Left ventricle myocardium superior (tissue), 1 donor: ENCODE data around the gene CASKIN1. TPM values are rescaled to one million over a fixed set of nuclear protein-coding genes. Genes with fewer than 3 reads are reported as not detected.

ENCODE experiments used
- ATAC-seq: fragments of 200-7000 bp; cut with Tn5 transposase; one replicate; pipeline ENCODE4 v1.9.1; 2020; ENCODE audit warnings: mild to moderate bottlenecking, moderate library complexity
- DNase-seq: peaks from one replicate; pipeline ENCODE4 v3.0.0-alpha.2; 2020
- intact Hi-C: fragments of 100-400 bp; cut with micrococcal nuclease; formaldehyde crosslinking; loops from one replicate; pipeline ENCODE4 v1.11.0; 2022
- total RNA-seq: library from RNA; stranded (reverse); fragmentation: NEBNext Ultra II Directional; extraction: Animal tissue kit (Norgen Biotek cat#: 25700); gene quantifications from one replicate; pipeline ENCODE4 v1.2.1, GENCODE V29; 2021
- donor health status: DM: no; HTN: yes; CAD: no; lungs with severe emphysema.

Gene CASKIN1
- total RNA-seq, 1 donor from 2014 or later: 9.2 TPM

DNA sequence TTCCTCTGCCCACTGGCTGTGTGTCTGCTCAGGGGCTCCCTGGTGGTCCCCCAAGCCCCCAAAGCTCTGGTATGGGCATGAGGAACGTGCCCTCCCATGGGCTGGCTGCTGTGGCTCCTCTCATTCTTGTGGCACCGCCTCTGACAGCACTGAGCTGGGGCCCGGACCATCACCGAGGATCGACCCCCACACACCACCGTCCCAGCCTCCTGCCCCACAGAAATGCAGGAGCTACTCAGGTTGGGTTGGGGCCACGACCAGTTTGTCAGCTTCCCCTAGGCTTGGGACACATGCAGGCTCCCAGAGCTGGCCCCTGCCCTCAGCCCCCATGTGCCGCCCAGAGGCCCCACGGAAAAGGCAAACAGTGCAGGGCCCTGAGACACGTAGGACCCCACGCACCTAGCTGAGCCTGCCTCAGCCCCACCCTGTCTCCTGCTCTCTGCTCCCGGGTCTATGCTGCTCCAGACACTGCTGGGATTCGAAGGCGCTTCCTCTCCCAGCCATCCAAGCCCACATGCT, 3.3 kb upstream of the CASKIN1 start:
- intact Hi-C loops: no loop called here
- ATAC-seq (no peak), DNase-seq (no peak)

DNA sequence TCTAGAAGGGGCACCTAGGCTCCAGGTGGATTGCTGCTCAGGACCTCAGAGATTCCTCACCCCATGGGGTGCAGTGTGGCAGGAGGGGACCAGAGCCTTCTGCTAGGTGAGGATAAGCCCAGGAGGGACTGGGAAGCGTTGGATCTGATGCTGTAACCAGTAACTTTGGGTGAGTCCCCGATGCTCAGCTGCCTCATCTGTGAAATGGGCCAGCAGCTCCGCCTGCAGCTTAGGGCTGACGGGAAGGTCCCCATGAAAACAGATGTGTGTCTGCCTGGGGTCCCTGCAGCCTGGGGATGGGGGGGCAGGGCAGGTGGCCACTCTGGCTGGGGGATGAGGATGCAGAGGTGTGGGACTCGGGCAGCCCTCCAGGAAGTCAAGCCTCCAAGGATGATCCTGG, 2.7 kb upstream of the CASKIN1 start:
- no peak for ATAC-seq
- intact Hi-C loops: no loop called here

DNA sequence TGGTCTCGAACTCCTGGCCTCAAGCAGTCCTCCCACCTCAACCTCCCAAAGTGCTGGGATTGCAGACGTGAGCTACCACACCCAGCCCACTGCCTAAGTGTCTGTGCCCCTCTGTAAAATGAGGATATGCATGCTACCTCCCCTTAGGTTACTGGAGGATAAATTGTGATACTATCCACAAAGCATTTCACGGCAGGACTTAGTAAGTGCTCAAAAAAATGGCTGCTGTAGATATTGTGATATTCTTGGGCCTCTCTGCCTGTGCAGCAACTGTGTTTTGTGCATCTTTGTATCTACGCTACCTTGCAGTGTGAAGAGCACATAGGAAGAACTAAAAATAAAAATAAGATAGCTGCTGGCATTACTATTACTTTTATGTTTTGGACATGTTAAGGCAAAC, 1.9 kb upstream of the CASKIN1 start:
- no peak for DNase-seq
- ATAC-seq: no peak
- intact Hi-C loops: no loop called here

More for the DNA sequence above, 2.7 kb upstream of the CASKIN1 start:
- DNase-seq: no peak

DNA sequence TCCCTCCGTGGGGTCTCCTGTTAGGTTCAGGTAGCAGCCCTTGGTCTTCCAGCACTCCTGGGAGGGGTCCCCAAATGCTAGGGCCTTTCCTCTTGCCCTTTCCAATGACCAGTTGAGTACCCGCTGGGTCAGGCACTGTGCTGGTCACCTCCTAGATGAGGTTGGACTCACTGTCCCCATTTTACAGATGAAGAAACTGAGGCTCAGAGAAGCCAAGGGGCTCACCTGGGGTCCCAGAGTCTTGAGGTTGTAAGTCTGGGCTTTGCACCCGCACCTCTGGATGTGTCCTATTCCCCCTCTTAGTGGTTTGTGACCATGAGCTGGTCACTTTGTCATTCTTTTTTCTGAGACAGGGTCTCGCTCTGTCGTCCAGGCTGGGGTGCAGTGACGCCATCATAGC, 1.4 kb upstream of the CASKIN1 start:
- DNase-seq: no peak
- intact Hi-C loops: no loop called here
- no peak for ATAC-seq

GRCh38 chr16:2196981-2197511, 641 bp upstream of the CASKIN1 start:
- intact Hi-C loops: no loop called here
- DNase-seq: no peak
- no peak for ATAC-seq

DNA sequence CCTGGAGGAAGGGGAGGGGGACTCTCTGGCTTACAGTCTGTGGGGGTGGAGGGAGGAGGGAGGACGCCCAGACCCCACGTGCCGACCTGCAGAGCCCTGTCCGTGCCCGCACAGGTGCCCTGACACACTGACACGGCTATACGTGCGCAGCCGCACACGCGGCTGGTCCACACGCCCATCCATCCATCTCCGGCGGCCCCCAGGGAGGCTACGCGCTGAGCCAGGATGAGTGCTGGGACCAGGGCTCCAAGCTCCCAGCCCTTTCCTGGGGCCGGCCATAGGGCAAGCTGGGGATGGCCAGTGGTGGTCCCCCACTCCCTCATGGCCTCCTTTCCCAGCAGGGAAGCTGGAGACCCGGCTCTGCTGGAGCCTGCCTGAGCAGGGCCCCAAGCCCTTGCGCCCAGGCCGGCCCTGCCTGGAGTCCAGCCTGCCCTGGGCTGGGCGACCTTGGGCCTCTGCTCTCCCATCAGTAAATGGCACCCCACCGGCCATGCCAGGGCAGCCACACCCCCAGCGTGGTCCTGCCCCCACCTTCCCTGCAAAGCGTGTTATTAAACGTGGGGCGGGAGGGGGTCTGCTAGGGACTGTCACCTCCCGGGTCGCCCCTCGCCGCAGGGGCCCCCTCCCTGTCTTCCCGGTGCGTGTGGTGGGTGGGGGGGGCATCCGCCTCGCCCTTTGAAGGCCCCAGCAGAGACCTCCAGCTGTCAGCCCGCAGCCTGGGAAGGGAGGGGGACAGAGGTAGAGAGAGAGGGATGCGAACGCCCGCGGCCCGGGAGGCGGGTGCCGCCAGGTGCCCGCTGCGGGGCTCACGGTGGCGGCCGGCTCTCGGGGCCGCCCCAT, 863 bp downstream of the CASKIN1 start:
- DNase-seq: no peak
- no peak for ATAC-seq
- intact Hi-C loops: no loop called here

DNA sequence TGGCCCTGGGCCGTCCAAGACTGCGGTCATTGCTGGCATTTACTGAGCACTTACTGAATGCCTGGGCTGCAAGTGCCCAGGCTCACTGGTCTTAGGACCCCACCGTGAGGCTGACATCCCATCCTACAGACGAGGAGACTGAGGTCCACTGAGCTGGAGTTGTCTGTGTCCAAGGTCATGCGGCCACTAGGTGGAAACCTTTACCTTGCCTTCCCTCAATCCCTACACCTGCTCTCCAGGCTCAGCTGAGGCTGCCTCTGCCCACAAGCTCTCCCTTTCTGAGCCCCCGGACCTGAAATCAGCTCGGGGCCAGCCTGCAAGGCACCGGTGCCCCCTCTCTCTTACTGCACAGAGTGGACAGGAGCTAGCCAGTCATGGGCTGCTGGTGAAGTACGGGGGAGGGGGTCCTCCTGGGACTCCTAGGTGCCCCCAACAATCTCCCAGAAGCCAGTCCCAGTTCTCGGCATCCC, 1.5 kb downstream of the CASKIN1 start:
- intact Hi-C loops: no loop called here
- DNase-seq (no peak), ATAC-seq (peak; percentile 53)

DNA sequence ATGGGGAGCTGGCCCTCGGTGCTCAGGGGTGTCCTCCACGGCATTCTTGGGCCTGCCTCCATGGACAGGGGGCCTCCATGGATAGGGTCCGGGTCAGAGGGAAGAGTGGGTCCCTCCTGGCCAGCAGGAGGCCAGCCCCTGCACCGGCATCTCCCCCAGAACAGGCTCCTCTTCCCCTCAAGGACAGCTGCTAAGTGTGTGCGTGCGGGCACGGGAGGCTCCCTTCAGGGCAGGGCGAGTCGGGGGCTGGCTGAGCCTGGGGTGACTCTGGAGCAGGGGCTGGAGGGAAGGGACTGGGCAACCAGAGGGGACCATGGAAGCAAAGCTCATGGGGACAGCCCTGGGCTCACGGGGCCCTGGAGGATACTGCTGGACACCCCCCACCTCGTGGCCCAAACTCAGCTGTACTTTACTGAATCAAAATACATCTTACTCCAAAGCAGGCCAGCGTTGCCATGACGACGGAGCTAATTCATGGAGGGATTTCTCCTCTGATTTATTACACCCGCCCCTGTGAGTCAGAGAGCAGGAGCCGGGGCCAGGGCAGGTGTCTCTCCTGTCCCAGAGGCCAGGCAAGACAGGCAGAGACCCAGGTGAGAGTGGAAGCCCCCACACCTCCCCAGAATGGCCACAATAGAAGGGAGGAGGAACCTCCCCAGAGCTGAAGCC, 2.1 kb downstream of the CASKIN1 start:
- intact Hi-C loops: no loop called here
- no peak for ATAC-seq
- no peak for DNase-seq

GRCh38 chr16:2191446-2191706, 5.0 kb downstream of the CASKIN1 start:
- intact Hi-C loops: no loop called here
- ATAC-seq (peak; percentile 59), DNase-seq (peak; percentile 54)

DNA sequence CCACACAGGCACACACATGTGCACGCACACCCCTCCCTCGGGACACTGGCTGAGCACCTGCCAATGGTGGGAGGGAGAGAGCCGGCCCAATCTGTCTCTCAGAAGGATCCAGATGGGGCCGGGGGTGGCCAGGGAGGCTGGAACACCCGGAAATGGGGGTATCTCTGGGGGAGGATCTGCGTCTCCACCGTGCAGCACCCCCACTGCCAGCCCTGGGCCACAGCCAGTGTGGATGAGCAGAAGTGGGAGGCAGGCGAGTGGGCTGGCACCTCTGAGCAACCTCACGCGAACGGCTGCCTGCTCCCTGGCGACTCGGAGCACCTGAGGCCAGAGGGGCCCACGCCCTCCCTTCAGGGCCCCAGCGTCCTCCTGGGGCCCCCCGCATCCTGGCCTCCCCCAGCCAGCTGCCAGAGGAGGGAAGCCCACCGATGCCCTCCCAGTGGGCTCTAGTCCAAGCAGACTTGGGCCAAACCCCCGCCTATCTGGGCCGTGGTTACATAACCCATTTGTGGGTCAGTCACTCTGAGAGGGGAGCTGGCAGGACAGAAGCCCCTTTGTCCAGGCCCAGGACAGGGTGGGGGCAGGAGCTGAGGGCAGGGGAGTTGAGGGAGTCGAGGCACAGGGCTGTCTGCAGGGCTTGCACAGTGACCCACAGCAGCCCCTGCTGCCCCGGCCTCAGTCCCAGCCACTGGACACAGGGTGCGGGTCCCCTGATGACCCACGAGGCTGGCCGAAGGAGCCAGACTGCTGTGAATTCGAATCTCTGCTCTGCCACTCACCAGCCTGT, 5.6 kb downstream of the CASKIN1 start:
- ATAC-seq: no peak
- no peak for DNase-seq
- intact Hi-C loops: no loop called here

DNA sequence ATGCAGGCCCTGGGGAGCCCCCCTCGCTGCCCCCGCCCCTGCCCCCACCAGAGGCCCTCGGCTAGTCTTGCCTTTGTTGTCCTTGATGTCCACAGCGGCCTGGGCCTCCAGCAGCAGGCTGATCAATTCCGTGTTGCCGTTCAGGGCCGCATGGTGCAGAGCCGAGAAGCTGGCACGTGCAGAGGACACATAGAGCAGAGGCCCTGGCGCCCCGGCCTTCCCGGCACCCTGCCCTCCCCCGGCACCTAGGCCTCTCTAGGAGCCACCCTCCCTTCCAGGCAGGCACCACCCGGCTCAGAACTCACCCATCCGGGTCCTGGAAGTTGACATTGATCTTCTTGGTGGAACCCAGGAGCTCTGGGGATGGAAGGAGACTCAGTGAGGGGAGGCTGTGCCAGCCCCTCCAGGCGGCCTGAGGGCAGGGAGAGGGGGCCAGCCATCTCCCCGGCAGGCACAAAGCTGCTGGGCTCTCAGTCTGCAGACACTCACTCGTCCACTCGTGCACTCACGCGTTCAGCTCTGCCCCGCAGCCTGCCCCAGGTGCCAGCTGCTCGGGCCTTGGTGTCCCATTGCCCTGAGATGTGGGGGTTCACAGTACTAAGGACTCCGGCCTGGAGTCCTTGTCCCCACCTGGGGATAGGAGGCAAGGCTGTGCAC, 6.3 kb downstream of the CASKIN1 start:
- intact Hi-C loops: no loop called here
- ATAC-seq: no peak
- DNase-seq: no peak

- ATAC-seq: no peak
- intact Hi-C loops: no loop called here
- no peak for DNase-seq
These were observed 7.0 kb downstream of the CASKIN1 start for GRCh38 chr16:2189252-2189893.

GRCh38 chr16:2188395-2188794, 8.0 kb downstream of the CASKIN1 start:
- DNase-seq (no peak), ATAC-seq (no peak)
- intact Hi-C loops: no loop called here

- ATAC-seq: no peak
- no peak for DNase-seq
- intact Hi-C loops: no loop called here
These were observed 9.2 kb downstream of the CASKIN1 start for GRCh38 chr16:2187212-2187611.

GRCh38 chr16:2186505-2186904, 9.9 kb downstream of the CASKIN1 start:
- ATAC-seq (no peak), DNase-seq (no peak)
- intact Hi-C loops: no loop called here

DNA sequence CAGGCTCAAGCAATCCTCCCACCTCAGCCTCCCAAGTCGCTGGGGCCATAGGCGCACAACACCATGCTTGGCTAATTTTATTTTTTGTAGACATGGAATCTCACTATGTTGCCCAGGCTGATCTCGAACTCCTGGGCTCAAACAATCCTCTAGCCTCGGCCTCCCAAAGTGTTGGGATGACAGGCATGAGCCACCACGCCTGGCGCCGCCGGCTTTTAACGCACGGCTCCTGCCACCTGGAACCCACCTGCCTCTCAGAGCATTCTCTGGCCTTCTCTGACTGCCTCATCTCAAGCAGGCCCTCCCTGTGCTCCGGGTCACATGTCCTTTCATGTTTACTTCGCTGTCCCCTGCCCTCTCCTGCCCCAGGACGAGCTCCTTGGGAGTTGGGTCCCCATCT, 10.3 kb downstream of the CASKIN1 start:
- ATAC-seq (no peak), DNase-seq (no peak)
- intact Hi-C loops: no loop called here

DNA sequence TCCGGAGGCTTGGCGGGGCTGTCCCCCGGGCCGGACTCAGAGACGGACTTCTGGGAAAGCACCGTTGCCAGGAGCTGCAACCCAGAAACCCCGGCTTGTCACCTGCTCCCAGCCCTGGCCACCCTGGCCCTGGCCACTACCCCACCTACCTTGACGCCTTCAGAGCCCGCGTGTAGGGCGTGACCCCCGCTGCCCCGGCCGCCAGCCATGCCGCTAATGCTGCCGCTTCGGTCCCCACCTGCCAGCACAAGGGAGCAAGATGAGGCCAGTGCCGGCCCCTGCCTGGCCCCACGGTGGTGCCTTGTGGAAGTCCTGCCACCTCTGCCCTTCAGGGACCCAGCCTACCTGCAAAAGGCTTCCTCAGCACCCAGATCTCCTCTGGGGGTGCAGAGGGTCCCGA, 11.4 kb downstream of the CASKIN1 start:
- no peak for ATAC-seq
- no peak for DNase-seq

GRCh38 chr16:2184346-2184745, 12.1 kb downstream of the CASKIN1 start:
- DNase-seq (no peak), ATAC-seq (no peak)
- intact Hi-C loops: no loop called here

More for the DNA sequence above, 11.4 kb downstream of the CASKIN1 start:
- intact Hi-C loops: no loop called here

DNA sequence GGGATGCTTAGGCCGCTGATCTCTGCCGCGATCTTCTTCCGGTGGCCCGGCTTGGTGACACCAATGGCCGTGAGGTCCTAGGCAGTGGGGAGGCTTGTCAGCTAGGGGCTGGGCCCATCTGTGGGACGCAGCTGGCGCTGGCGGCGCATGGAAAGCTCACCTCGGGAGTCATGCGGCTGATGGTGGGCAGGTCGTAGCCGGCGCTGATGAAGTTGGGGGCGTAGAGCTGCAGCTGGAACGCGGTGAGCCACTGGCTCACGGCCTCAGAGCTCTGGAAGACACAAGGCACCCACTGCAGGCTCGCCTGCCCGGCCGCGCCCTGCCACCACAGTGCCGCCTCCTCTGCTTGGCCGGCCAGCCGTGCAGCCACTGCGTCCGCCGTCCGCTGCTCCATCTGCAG, 12.7 kb downstream of the CASKIN1 start:
- DNase-seq: no peak
- no peak for ATAC-seq
- intact Hi-C loops: no loop called here
